HG03354 (cell line): ENCODE measurements around the gene DHRS7B.
"Not testable (repeated sequence)": the region's sequence is repeated elsewhere in the genome, so short reads cannot be mapped to it uniquely, and the experiment has no call there.

Source experiments
- ATAC-seq: cut with Tn5 transposase; IDR thresholded peaks from one replicate; pipeline ENCODE4 v1.9.1; 2021; ENCODE audit warnings: mild to moderate bottlenecking; ENCODE audit not compliant: unreplicated experiment, poor library complexity, severe bottlenecking

The DHRS7B gene

GRCh38 chr17:21126645-21127508 is at the start of gene DHRS7B:
Gene DHRS7B, plus strand, starts transcription at chr17:21126964. Its CDS starts 8 bp downstream, at chr17:21126972.
- peak; percentile 93 for ATAC-seq

- ATAC-seq = no peak
Observed at GRCh38 chr17:21077281-21077680, 49.5 kb upstream of the DHRS7B start.

- ATAC-seq = no peak
Observed at GRCh38 chr17:21078016-21078780, 48.6 kb upstream of the DHRS7B start.

GRCh38 chr17:21079196-21079595 is 47.6 kb upstream of the DHRS7B start:
- no peak for ATAC-seq

GRCh38 chr17:21082001-21082436 is 44.7 kb upstream of the DHRS7B start:
- no peak for ATAC-seq

- ATAC-seq = not testable (repeated sequence)
Observed at GRCh38 chr17:21085280-21085679, 41.5 kb upstream of the DHRS7B start.

GRCh38 chr17:21085707-21086106 is 41.1 kb upstream of the DHRS7B start:
- no peak for ATAC-seq

GRCh38 chr17:21089145-21089544 is 37.6 kb upstream of the DHRS7B start:
- no peak for ATAC-seq

GRCh38 chr17:21089933-21090901 is 36.5 kb upstream of the DHRS7B start:
- ATAC-seq = no peak

- ATAC-seq = no peak
Observed at GRCh38 chr17:21090902-21091618, 35.7 kb upstream of the DHRS7B start.

GRCh38 chr17:21094298-21094704 is 32.5 kb upstream of the DHRS7B start:
- no peak for ATAC-seq

- no peak for ATAC-seq
Observed at GRCh38 chr17:21095735-21096134, 31.0 kb upstream of the DHRS7B start.

GRCh38 chr17:21096874-21097273 is 29.9 kb upstream of the DHRS7B start:
- ATAC-seq = no peak

GRCh38 chr17:21098934-21099689 is 27.7 kb upstream of the DHRS7B start:
- ATAC-seq = peak; percentile 97

GRCh38 chr17:21100636-21101035 is 26.1 kb upstream of the DHRS7B start:
- no peak for ATAC-seq

GRCh38 chr17:21104608-21105007 is 22.2 kb upstream of the DHRS7B start:
- no peak for ATAC-seq

GRCh38 chr17:21105064-21105894 is 21.5 kb upstream of the DHRS7B start:
- ATAC-seq = no peak

- no peak for ATAC-seq
Observed at GRCh38 chr17:21106316-21106715, 20.4 kb upstream of the DHRS7B start.
